ENCODE results near the gene OR5K2.

Gene OR5K2

GRCh38 chr3:98497381-98497780 is at the start of gene OR5K2:
Gene OR5K2, plus strand, starts transcription at chr3:98497681. Its CDS starts 0 bp downstream, at chr3:98497681.
- Mint-ChIP-seq H3K27me3 (no peaks in the 10 kb centered on the region), H3K27ac (ENCODE audit: low read depth) (no peak within 1 kb of the TSS), H3K4me1 (peaks cover 4% of the 10 kb centered on the region), H3K9me3 (no peaks in the 10 kb centered on the region), H3K36me3 (ENCODE audit: insufficient read depth) (peaks cover 2% of the 10 kb centered on the region), H3K4me3 (no peak within 1 kb of the TSS)
- ATAC-seq (replicated peaks; ENCODE audit: extremely low read depth, poor library complexity, severe bottlenecking) (no peak), DNase-seq (ENCODE audit: low spot score in 2 of 2) (no peak)

GRCh38 chr3:98449606-98450193 is 47.8 kb upstream of the OR5K2 start:
- ATAC-seq (replicated peaks; ENCODE audit: extremely low read depth, poor library complexity, severe bottlenecking): no peak

GRCh38 chr3:98450372-98450771 is 47.1 kb upstream of the OR5K2 start:
- Mint-ChIP-seq H3K9me3 (no peaks in the 10 kb centered on the region), H3K4me1 (peaks cover 14% of the 10 kb centered on the region), H3K36me3 (ENCODE audit: insufficient read depth) (no peaks in the 10 kb centered on the region), H3K27me3 (no peaks in the 10 kb centered on the region), H3K27ac (ENCODE audit: low read depth) (peak overlapping the region; percentile 11), H3K4me3 (no peak overlapping the region)
- no peak for DNase-seq (ENCODE audit: low spot score in 2 of 2)
- ATAC-seq (replicated peaks; ENCODE audit: extremely low read depth, poor library complexity, severe bottlenecking): no peak

More at GRCh38 chr3:98449606-98450193, 47.8 kb upstream of the OR5K2 start:
- Mint-ChIP-seq H3K4me3 (no peak overlapping the region), H3K4me1 (peaks cover 14% of the 10 kb centered on the region), H3K36me3 (ENCODE audit: insufficient read depth) (no peaks in the 10 kb centered on the region), H3K27me3 (peaks cover 3% of the 10 kb centered on the region), H3K27ac (ENCODE audit: low read depth) (no peak overlapping the region), H3K9me3 (no peaks in the 10 kb centered on the region)
- DNase-seq (ENCODE audit: low spot score in 2 of 2): no peak

GRCh38 chr3:98453827-98454226 is 43.7 kb upstream of the OR5K2 start:
- Mint-ChIP-seq H3K27me3 (no peaks in the 10 kb centered on the region), H3K9me3 (peaks cover 4% of the 10 kb centered on the region), H3K4me1 (peaks cover 8% of the 10 kb centered on the region), H3K4me3 (no peak overlapping the region), H3K27ac (ENCODE audit: low read depth) (no peak overlapping the region), H3K36me3 (ENCODE audit: insufficient read depth) (no peaks in the 10 kb centered on the region)
- no peak for DNase-seq (ENCODE audit: low spot score in 2 of 2)
- no peak for ATAC-seq (replicated peaks; ENCODE audit: extremely low read depth, poor library complexity, severe bottlenecking)

- Mint-ChIP-seq H3K4me1 (no peaks in the 10 kb centered on the region), H3K27ac (ENCODE audit: low read depth) (no peak overlapping the region), H3K9me3 (peaks cover 6% of the 10 kb centered on the region), H3K4me3 (no peak overlapping the region), H3K36me3 (ENCODE audit: insufficient read depth) (no peaks in the 10 kb centered on the region), H3K27me3 (no peaks in the 10 kb centered on the region)
- ATAC-seq (replicated peaks; ENCODE audit: extremely low read depth, poor library complexity, severe bottlenecking) (no peak), DNase-seq (ENCODE audit: low spot score in 2 of 2) (no peak)
Measured at GRCh38 chr3:98454929-98455328, 42.6 kb upstream of the OR5K2 start.

- Mint-ChIP-seq H3K36me3 (ENCODE audit: insufficient read depth) (no peaks in the 10 kb centered on the region), H3K9me3 (peaks cover 6% of the 10 kb centered on the region), H3K4me1 (peaks cover 7% of the 10 kb centered on the region), H3K27me3 (no peaks in the 10 kb centered on the region), H3K4me3 (no peak overlapping the region), H3K27ac (ENCODE audit: low read depth) (no peak overlapping the region)
- DNase-seq (ENCODE audit: low spot score in 2 of 2) (no peak), ATAC-seq (replicated peaks; ENCODE audit: extremely low read depth, poor library complexity, severe bottlenecking) (no peak)
Measured at GRCh38 chr3:98457543-98457942, 39.9 kb upstream of the OR5K2 start.

GRCh38 chr3:98460220-98460619 is 37.3 kb upstream of the OR5K2 start:
- no peaks in the 10 kb centered on the region for H3K27me3 Mint-ChIP-seq
- no peak overlapping the region for H3K4me3 Mint-ChIP-seq
- H3K27ac Mint-ChIP-seq (ENCODE audit: low read depth): no peak overlapping the region
- ATAC-seq (replicated peaks; ENCODE audit: extremely low read depth, poor library complexity, severe bottlenecking) (no peak), DNase-seq (ENCODE audit: low spot score in 2 of 2) (no peak)
- peaks cover 7% of the 10 kb centered on the region for H3K4me1 Mint-ChIP-seq
- peaks cover 6% of the 10 kb centered on the region for H3K9me3 Mint-ChIP-seq
- H3K36me3 Mint-ChIP-seq (ENCODE audit: insufficient read depth): no peaks in the 10 kb centered on the region

GRCh38 chr3:98462901-98463300 is 34.6 kb upstream of the OR5K2 start, which contains the start of gene OR5K1:
Gene OR5K1, plus strand, starts transcription at chr3:98463201. Its CDS starts 6,376 bp downstream, at chr3:98469577.
- H3K27me3 Mint-ChIP-seq: no peaks in the 10 kb centered on the region
- H3K27ac Mint-ChIP-seq (ENCODE audit: low read depth): no peak within 1 kb of the TSS
- H3K4me1 Mint-ChIP-seq: peaks cover 7% of the 10 kb centered on the region

GRCh38 chr3:98482717-98483482 is 14.6 kb upstream of the OR5K2 start:
- no peak overlapping the region for H3K4me3 Mint-ChIP-seq
- DNase-seq (ENCODE audit: low spot score in 2 of 2) (no peak), ATAC-seq (replicated peaks; ENCODE audit: extremely low read depth, poor library complexity, severe bottlenecking) (no peak)
- H3K36me3 Mint-ChIP-seq (ENCODE audit: insufficient read depth): no peaks in the 10 kb centered on the region
- H3K4me1 Mint-ChIP-seq: no peaks in the 10 kb centered on the region
- H3K27ac Mint-ChIP-seq (ENCODE audit: low read depth): no peak overlapping the region
- H3K27me3 Mint-ChIP-seq: no peaks in the 10 kb centered on the region
- H3K9me3 Mint-ChIP-seq: peaks cover 21% of the 10 kb centered on the region

More at GRCh38 chr3:98462901-98463300, 34.6 kb upstream of the OR5K2 start, which contains the start of gene OR5K1:
- Mint-ChIP-seq H3K4me3 (no peak within 1 kb of the TSS), H3K9me3 (peaks cover 6% of the 10 kb centered on the region), H3K36me3 (ENCODE audit: insufficient read depth) (peaks cover 1% of the 10 kb centered on the region)
- DNase-seq (ENCODE audit: low spot score in 2 of 2) (no peak), ATAC-seq (replicated peaks; ENCODE audit: extremely low read depth, poor library complexity, severe bottlenecking) (no peak)

- DNase-seq (ENCODE audit: low spot score in 2 of 2) (no peak), ATAC-seq (replicated peaks; ENCODE audit: extremely low read depth, poor library complexity, severe bottlenecking) (no peak)
- Mint-ChIP-seq H3K9me3 (peaks cover 26% of the 10 kb centered on the region), H3K4me1 (no peaks in the 10 kb centered on the region), H3K27me3 (no peaks in the 10 kb centered on the region), H3K27ac (ENCODE audit: low read depth) (no peak overlapping the region), H3K4me3 (no peak overlapping the region), H3K36me3 (ENCODE audit: insufficient read depth) (no peaks in the 10 kb centered on the region)
Measured at GRCh38 chr3:98483626-98484025, 13.9 kb upstream of the OR5K2 start.

- H3K4me3 Mint-ChIP-seq: no peak overlapping the region
- DNase-seq (ENCODE audit: low spot score in 2 of 2): no peak
Measured at GRCh38 chr3:98500019-98500418, 2.5 kb downstream of the OR5K2 start.

GRCh38 chr3:98501270-98501669 is 3.8 kb downstream of the OR5K2 start:
- Mint-ChIP-seq H3K27ac (ENCODE audit: low read depth) (no peak overlapping the region), H3K27me3 (no peaks in the 10 kb centered on the region), H3K9me3 (no peaks in the 10 kb centered on the region), H3K4me1 (peaks cover 16% of the 10 kb centered on the region), H3K4me3 (no peak overlapping the region), H3K36me3 (ENCODE audit: insufficient read depth) (peaks cover 8% of the 10 kb centered on the region)
- DNase-seq (ENCODE audit: low spot score in 2 of 2) (no peak), ATAC-seq (replicated peaks; ENCODE audit: extremely low read depth, poor library complexity, severe bottlenecking) (no peak)

More at GRCh38 chr3:98500019-98500418, 2.5 kb downstream of the OR5K2 start:
- H3K9me3 Mint-ChIP-seq: no peaks in the 10 kb centered on the region
- no peaks in the 10 kb centered on the region for H3K27me3 Mint-ChIP-seq
- H3K36me3 Mint-ChIP-seq (ENCODE audit: insufficient read depth): peaks cover 5% of the 10 kb centered on the region
- ATAC-seq (replicated peaks; ENCODE audit: extremely low read depth, poor library complexity, severe bottlenecking): no peak
- no peak overlapping the region for H3K27ac Mint-ChIP-seq (ENCODE audit: low read depth)
- peaks cover 11% of the 10 kb centered on the region for H3K4me1 Mint-ChIP-seq

All from central memory CD8-positive, alpha-beta T cell (primary cell).